Loucy (cell line): Measurements from ENCODE around the gene PDIA3.

Experiments used
- H2AFZ ChIP-seq: fragments of 200-600 bp; sonication (generic); 2 replicates; pipeline ENCODE4 v1.6.0; 2016; ENCODE audit warnings: antibody characterized with exemption, mild to moderate bottlenecking, low read length, moderate library complexity
- H3F3A ChIP-seq: fragments of 200-600 bp; 2 replicates; pipeline ENCODE4 v1.6.0; 2016; ENCODE audit warnings: antibody characterized with exemption, low read depth, mild to moderate bottlenecking
- H3K27me3 ChIP-seq: fragments of 200-600 bp; sonication (generic); 2 replicates; pipeline ENCODE4 v1.6.1; 2014; ENCODE audit warnings: low read length, mild to moderate bottlenecking; ENCODE audit not compliant: insufficient read depth, poor library complexity, severe bottlenecking
- H3K36me3 ChIP-seq: fragments of 200-600 bp; sonication (generic); 2 replicates; pipeline ENCODE4 v1.6.1; 2016; ENCODE audit warnings: low read length; ENCODE audit not compliant: insufficient read depth
- H3K4me1 ChIP-seq: fragments of 200-600 bp; sonication (generic); 2 replicates; pipeline ENCODE4 v1.5.1; 2014; ENCODE audit warnings: low read length, mild to moderate bottlenecking; ENCODE audit not compliant: insufficient read depth, poor library complexity, severe bottlenecking
- H3K4me2 ChIP-seq: fragments of 200-600 bp; sonication (generic); 2 replicates; pipeline ENCODE4 v1.6.0; 2014; ENCODE audit warnings: antibody characterized with exemption, low read length, low read depth, mild to moderate bottlenecking; ENCODE audit not compliant: poor library complexity, severe bottlenecking
- H3K4me3 ChIP-seq: fragments of 200-600 bp; sonication (generic); 2 replicates; pipeline ENCODE4 v1.5.1; 2014; ENCODE audit warnings: low read length, mild to moderate bottlenecking, mixed read lengths; ENCODE audit not compliant: poor library complexity, severe bottlenecking
- H3K79me2 ChIP-seq: fragments of 200-600 bp; sonication (generic); 2 replicates; pipeline ENCODE4 v1.6.1; 2014; ENCODE audit warnings: low read length; ENCODE audit not compliant: insufficient read depth
- H3K9ac ChIP-seq: fragments of 200-600 bp; sonication (generic); 2 replicates; pipeline ENCODE4 v1.6.0; 2014; ENCODE audit warnings: mild to moderate bottlenecking, low read depth, low read length, moderate library complexity; ENCODE audit not compliant: poor library complexity, severe bottlenecking
- H3K9me2 ChIP-seq: fragments of 200-600 bp; sonication (generic); replicated peaks from 2 replicates; pipeline ENCODE4 v1.6.1; 2016; ENCODE audit warnings: low read depth, low read length, mixed read lengths
- H3K9me3 ChIP-seq: fragments of 200-600 bp; sonication (generic); 2 replicates; pipeline ENCODE4 v1.6.1; 2014; ENCODE audit warnings: mild to moderate bottlenecking, antibody characterized with exemption, low read length, low read depth; ENCODE audit not compliant: insufficient read depth
- H4K20me1 ChIP-seq: fragments of 200-600 bp; sonication (generic); 2 replicates; pipeline ENCODE4 v1.6.0; 2014; ENCODE audit warnings: antibody characterized with exemption, low read length, mild to moderate bottlenecking; ENCODE audit not compliant: insufficient read depth, poor library complexity, severe bottlenecking
- EZH2phosphoT487 ChIP-seq: fragments of 200-600 bp; IDR thresholded peaks from 2 replicates; pipeline ENCODE4 v1.6.1; 2018; ENCODE audit warnings: antibody characterized with exemption, mild to moderate bottlenecking, moderate library complexity, borderline replicate concordance
- TF ChIP-seq, protein P1 (sequence below): fragments of 200-600 bp; sonication (generic); conservative IDR thresholded peaks from 2 replicates; pipeline ENCODE4 v1.5.1; 2014; ENCODE audit warnings: mild to moderate bottlenecking, antibody characterized with exemption, low read length

Gene PDIA3

DNA sequence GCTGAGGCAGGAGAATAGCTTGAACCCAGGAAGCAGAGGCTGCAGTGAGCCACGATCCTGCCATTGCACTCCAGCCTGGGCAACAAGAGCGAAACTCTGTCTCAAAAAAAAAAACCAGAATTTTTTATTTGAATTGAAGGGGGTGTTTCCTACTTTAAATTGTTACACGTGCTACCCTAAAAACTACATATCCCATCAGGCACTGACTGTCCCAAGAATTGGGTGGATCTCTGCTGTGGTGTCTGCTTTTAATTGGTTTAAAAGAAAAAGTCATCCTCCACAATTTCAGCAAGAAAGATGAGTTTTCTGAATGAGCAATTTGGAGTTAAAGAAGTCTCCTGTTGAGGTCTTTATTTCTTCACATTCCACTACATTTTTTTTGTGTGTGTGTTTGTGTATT lies 2.1 kb downstream of the PDIA3 start:
- H3K9ac ChIP-seq, result peak overlapping the region; percentile 99
- H3F3A ChIP-seq, result no peaks in the 10 kb centered on the region

GRCh38 chr15:43749690-43750345 lies 3.6 kb downstream of the PDIA3 start:
- peak overlapping the region; percentile 68 for H3K4me3 ChIP-seq
- H4K20me1 ChIP-seq, result peaks cover 73% of the 10 kb centered on the region
- peak overlapping the region; percentile 81 for H3K4me2 ChIP-seq
- no peaks in the 10 kb centered on the region for H3K27me3 ChIP-seq
- no peaks in the 10 kb centered on the region for H3K9me3 ChIP-seq
- TF ChIP-seq, protein P1, sequence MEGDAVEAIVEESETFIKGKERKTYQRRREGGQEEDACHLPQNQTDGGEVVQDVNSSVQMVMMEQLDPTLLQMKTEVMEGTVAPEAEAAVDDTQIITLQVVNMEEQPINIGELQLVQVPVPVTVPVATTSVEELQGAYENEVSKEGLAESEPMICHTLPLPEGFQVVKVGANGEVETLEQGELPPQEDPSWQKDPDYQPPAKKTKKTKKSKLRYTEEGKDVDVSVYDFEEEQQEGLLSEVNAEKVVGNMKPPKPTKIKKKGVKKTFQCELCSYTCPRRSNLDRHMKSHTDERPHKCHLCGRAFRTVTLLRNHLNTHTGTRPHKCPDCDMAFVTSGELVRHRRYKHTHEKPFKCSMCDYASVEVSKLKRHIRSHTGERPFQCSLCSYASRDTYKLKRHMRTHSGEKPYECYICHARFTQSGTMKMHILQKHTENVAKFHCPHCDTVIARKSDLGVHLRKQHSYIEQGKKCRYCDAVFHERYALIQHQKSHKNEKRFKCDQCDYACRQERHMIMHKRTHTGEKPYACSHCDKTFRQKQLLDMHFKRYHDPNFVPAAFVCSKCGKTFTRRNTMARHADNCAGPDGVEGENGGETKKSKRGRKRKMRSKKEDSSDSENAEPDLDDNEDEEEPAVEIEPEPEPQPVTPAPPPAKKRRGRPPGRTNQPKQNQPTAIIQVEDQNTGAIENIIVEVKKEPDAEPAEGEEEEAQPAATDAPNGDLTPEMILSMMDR, result no peak
- no peak for TF ChIP-seq EZH2phosphoT487
- no peak overlapping the region for H2AFZ ChIP-seq
- peaks cover 37% of the 10 kb centered on the region; the same call in 1 of the 2 replicates for H3K36me3 ChIP-seq
- H3K4me1 ChIP-seq, result peaks cover 51% of the 10 kb centered on the region
- H3F3A ChIP-seq, result no peaks in the 10 kb centered on the region
- peaks cover 89% of the 10 kb centered on the region for H3K79me2 ChIP-seq
- H3K9ac ChIP-seq, result peak overlapping the region; percentile 48
- H3K9me2 ChIP-seq, result no peaks in the 10 kb centered on the region

More for the DNA sequence above, 2.1 kb downstream of the PDIA3 start:
- TF ChIP-seq, protein P1, result no peak
- no peak for TF ChIP-seq EZH2phosphoT487
- Histone ChIP-seq H4K20me1 (peaks cover 60% of the 10 kb centered on the region), H3K4me3 (peak overlapping the region; percentile 88), H3K36me3 (peaks cover 23% of the 10 kb centered on the region; the same call in 1 of the 2 replicates), H3K9me2 (no peaks in the 10 kb centered on the region), H3K4me1 (peaks cover 48% of the 10 kb centered on the region), H2AFZ (no peak overlapping the region), H3K79me2 (peaks cover 75% of the 10 kb centered on the region), H3K4me2 (peak overlapping the region; percentile 81), H3K27me3 (no peaks in the 10 kb centered on the region), H3K9me3 (no peaks in the 10 kb centered on the region)

- Histone ChIP-seq H2AFZ (no peak overlapping the region), H3K27me3 (no peaks in the 10 kb centered on the region), H3K36me3 (peaks cover 58% of the 10 kb centered on the region), H3K4me3 (peak overlapping the region; percentile 68), H3K79me2 (peaks cover 99% of the 10 kb centered on the region), H3F3A (no peaks in the 10 kb centered on the region), H3K9ac (peak overlapping the region; percentile 52), H4K20me1 (peaks cover 90% of the 10 kb centered on the region), H3K9me3 (no peaks in the 10 kb centered on the region), H3K4me1 (peaks cover 47% of the 10 kb centered on the region), H3K9me2 (no peaks in the 10 kb centered on the region), H3K4me2 (peak overlapping the region; percentile 81)
- TF ChIP-seq EZH2phosphoT487, result no peak
- TF ChIP-seq, protein P1, result no peak
These were observed 5.6 kb downstream of the PDIA3 start for GRCh38 chr15:43751885-43752284.
